HG03439 (cell line): ENCODE measurements around the gene PUM2.
"Not testable (repeated sequence)": the region's sequence is repeated elsewhere in the genome, so short reads cannot be mapped to it uniquely, and the experiment has no call there.

Experiments used
- ATAC-seq: cut with Tn5 transposase; IDR thresholded peaks from one replicate; pipeline ENCODE4 v1.9.1; 2021; ENCODE audit warnings: mild to moderate bottlenecking, moderate library complexity; ENCODE audit not compliant: unreplicated experiment

The PUM2 gene

DNA sequence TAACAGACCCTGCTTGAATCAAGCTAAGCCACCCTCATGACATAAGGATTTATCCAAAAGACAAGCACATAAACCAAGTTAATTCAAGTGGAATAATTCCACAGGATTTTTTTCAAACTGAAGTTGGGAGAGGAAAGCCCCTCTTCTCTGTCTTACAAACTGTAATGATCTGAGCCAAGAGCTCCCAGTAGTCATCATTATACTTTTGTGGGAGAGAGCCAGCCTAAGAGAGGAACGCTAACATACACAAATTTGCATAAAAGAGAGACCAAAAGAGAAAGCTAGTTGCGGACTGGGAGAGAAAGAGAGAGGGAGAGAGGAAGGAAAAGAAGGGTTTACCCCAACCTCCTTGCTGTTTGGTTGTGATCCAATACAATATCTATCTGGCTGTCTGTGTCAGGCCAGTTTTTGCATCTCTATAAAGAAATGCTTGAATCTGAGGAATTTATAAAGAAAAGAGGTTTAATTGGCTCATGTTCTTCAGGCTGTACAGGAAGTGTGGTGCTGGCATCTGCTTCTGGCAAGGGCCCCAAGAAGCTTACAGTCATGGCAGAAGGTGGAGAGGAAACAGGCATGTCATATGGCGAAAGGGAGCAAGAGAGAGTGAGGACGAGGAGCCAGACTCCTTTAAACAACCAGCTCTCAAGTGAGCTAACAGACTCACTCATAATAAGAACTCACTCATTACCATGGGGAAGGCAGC lies 20.8 kb upstream of the PUM2 start:
- no peak for ATAC-seq

DNA sequence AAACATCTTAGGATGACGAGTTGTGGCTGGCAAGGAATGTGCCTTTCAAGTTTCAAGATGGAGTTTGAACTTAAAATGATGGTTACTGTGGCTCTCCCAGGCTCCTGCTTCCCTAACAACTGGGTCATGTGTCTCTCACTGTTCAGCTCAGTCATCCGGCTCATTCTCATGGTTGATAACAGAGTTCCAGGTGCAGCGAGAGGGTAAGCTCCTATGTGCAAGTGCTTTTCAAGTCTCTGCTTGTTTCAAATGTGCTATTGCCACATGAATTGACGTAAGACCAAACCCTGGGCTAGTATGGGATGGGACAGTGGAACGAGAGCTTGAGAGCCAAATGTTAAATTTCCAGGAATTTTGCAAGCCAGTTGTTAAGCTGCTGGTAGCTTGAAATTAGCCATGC lies 19.5 kb upstream of the PUM2 start:
- ATAC-seq = no peak

DNA sequence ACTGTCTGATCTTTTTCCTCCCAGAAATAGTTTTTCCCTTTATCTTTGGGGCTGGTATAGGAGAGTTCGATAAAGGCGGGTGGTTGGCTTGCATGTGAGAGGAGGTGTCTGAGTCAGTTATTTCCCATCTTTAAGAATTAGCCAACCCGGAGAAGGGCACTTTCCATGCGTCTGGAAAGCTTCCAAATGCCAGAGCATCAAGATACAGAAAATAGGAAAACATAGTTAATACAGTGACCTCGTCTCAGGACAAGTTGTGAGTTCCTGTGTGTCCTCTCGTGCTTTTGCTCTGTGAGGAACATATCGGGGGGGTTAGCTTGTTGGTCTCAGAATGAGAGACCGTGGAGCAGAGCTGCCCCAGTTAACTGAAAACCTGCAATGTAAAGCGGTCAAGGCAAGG lies 18.7 kb upstream of the PUM2 start:
- no peak for ATAC-seq

DNA sequence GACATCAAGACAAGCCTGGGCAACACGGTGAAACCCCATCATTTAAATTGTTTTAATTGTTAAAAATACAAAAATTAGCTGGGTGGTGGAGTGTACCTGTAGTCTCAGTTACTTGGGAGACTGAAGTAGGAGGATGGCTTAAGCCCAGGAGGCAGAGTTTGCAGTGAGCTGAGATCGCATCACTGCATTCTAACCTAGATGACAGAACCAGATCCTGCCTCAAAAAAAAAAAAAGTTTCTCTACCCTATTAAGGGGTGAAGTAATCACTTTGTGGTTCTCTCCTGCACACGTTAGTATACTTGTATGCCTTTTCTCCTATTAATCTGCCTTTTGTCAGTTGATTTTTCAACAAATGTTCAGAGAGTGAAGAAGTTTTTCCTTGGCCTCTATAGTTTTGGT lies 18.1 kb upstream of the PUM2 start:
- ATAC-seq = no peak

DNA sequence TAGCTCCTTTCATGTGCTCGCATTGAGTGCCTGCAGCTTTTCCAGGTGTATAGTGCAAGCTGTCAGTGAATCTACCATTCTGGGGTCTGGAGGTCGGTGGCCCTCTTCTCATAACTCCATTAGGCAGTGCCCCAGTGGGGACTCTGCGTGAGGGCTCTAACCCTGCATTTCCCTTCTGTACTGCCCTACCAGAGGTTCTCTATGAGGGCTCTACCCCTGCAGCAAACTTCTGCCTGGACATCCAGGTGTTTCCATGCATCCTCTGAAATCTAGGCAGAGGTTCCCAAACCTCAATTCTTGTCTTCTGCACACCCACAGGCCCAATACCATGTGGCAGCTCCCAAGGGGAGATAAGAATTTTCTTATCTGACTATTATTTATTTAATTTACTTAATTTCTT lies 17.3 kb upstream of the PUM2 start:
- not testable (repeated sequence) for ATAC-seq

DNA sequence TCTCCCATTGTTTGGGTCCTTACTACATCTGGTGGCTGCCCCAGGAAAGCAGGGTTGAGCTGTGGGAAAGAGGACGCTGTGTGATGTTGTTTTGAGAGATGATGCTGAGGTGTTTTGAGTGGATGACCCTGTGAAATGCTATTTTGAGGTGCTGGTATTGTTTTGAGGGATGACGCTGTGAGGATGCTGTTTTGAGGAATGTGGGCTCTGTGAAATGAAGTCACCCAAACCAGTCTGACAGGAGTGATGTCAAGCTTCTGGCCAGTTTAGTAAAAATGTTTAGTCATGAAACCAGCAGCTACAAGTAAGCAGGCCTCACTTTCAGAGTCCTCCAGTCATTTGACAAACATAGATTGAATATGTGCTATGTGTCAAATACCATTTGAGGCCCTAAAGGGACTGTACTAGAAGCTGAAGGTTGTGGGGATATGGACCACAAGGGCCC lies 16.1 kb upstream of the PUM2 start:
- no peak for ATAC-seq

DNA sequence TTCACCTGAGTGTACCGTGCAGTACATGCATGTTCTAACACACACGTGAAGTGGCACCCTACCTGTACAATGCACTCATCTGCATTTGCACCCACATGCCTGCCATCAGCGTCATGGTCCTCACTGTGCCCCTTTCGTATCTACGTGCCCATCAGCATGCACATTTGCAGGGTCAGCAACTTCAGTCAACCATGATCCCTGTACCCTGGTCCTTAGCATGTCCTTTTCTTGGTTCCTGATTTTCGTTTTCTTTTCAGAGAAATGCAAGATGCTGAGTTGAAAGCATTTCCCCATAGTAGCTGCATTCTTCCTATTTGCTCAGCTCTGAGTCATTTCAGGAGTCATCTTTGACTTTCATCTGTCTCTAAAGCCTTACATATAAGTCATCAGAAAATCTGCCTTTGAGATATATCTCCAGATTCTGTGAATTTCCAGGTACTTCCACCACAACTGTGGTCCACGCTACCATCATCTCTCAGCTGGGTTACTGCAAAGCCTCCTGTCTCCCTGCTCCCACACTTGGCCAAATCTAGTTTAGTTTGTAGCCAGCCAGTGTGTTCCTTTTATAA lies 14.7 kb upstream of the PUM2 start:
- ATAC-seq = peak; percentile 92

DNA sequence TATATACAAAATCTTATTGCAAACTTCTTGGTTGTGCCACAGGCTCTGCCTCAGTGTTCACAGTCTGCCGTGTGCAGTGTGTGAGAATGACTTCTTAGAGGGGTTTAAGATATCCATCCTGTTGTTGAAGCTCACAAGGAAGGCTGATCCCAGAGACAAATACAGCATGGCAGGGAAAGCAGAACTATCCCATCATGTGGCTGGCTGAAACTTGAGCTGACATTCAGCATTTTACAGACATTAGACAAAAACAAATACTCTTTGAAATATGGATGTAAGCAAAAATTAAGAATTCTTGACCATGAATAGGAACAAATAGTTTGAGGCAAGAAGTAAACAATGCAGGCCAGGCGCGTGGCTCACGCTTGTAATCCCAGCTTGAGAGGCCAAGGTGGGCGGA lies 12.9 kb upstream of the PUM2 start:
- ATAC-seq = no peak

DNA sequence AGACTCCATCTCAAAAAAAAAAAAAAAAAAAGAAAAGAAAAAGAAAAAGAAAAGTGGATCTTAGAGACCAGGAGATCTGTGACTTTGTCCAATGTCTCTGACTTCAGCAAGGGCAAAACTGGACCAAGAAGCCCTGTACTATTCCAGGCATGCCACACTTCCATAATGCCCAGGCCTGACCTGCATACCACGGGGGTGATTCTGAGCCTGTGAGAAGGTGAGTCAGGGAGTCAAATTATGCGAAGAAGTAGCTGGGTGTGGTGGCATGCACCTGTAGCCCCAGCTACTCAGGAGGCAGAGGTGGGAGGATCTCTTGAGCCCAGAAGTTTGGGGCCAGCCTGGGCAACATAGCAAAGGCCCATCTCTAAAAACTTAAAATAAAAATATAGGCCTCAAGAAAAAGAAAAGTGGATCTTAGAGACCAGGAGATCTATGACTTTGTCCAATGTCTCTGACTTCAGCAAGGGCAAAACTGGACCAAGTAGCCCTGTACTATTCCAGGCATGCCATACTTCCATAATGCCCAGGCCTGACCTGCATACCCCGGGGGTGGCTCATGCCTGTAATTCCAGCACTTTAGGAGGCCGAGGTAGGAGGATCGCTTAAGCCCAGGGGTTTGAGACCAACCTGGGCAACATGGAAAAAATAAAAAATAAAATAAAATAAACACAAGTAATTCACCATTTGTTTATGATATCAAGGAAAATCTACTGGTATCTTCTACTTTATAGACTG lies 12.2 kb upstream of the PUM2 start:
- no peak for ATAC-seq

DNA sequence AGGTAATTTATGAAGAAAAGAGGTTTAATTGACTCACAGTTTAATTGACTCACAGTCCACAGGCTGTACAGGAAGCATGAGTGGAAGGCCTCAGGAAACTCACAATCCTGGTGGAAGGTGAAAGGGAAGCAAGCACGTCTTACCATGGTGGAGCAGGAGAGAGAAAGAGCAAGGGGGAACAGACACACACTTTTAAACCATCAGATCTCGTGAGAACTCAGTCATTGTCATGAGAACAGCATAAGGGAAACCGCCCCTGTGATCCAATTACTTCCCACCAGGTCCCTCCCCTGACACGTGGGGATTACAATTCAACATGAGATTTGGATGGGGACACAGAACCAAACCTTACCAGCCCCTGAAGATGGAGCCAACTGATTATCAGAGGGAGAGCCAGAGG lies 11.2 kb upstream of the PUM2 start:
- no peak for ATAC-seq

DNA sequence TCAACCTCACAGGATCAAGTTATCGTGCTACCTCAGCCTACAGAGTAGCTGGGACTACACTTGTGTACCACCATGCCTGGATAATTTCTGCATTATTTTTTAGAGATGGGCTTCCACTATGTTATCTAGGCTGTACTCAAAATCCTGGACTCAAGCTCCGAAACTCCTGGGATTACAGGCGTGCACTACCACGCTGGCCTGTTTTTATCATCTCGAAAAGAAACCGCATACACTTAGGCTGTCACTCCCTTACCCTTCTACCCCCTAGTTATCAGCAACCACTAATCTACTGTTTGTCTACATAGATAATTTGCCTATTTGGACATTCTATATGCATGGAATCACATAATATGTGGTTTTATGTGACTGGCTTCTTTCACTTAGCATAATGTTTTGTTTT lies 8.5 kb upstream of the PUM2 start:
- no peak for ATAC-seq

DNA sequence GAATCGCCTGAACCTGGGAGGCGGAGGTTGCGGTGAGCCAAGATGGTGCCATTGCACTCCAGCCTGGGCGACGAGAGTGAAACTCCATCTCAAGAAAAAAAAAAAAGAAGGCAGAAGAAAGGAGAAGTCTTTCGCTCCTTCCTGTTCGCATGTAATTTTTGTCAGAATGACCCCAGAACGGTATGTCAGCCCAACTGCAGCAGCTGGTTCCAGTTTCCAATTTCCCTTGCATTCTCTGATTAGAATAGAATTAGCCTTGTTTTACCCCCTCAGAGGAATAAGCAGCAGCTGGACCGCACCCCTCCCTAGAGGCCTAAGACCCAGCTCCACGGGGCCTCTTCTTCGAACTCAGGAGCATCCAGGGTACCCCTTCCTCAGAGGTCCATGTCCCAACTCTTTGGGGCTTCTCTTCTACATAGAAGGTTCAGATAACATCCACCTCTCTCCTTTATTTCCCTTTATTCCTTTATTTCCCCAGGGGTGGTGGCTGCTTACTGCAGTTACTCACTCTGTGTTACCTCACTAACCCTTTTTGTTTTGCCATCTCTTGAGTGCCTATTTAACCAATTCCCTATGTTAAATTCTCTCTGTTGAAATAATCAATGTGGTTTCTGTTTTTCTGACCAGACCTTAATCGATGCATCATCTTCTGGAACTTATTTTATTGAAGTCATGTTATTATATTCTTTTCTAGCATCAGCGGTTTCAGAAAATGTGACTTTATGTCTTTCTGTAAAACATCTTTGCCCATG lies 7.2 kb upstream of the PUM2 start:
- no peak for ATAC-seq

DNA sequence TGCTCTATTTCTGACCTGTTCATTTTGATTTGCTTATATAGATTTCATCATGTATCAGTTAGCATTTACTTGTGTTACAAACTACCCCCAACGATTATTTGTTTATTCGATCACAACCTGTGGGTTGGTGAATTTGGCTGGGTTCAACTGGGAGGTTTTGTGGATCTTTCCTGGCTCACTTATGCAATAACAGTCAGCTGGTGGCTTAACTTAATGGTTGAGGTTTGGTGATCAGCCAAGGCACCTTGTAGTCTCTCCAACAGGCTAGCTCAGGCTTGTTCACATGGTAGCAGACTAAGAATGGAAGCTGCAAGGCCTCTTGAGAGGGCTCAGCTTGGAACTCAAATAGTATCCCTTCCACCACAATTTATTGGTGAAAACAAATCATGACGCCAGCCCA lies 5.4 kb upstream of the PUM2 start:
- no peak for ATAC-seq

DNA sequence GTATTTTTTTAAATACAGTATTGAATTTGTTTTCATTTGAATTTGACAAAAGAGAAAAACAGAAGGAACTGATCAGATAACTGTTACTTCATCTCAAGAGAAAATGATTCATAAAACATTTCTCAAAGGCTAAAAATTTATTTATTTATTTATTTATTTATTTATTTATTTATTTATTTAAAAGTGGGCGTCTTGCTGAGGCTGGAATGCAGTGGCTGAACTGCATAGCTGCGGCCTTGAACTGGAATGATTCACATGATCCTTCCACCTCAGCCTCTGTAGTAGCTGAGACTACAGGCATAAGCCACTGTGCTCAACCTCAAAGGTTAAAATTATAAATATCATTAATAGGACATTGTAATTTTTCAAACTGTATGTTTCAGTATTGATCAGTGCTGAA lies 4.5 kb upstream of the PUM2 start:
- ATAC-seq = no peak

DNA sequence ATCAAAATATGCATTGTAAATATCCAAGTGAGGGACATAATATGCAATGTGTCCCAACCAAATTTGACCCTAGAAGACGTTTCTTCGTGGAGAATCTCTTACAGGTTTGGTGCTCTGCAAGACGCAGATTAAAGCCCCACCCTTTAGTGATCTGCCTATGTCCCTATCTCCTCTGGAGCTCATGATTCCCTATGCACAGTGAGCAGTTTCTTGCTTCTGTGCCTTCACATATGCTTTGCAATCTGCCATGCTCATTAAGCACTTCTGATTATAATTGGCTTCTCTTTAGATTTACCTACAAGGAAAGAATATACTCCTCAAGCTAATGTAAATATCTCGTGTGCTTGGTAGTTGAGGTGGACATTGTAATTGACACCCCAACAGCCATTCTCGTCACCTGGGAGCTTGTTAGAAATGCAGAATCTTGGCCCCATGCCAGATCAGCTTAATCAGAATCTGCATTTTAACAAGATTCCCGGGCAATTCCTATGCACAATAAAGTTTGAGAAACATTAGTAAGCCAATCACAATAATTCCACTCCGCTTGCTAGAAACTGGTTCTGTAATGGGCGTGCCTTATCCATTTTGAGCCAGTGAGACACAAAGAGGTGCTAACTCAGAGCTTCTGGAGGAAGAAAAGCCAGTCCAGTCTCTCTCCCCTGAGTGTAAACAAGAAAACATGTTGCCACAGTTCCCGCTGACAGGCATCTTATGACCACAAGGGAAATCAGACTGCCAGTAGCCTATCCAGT lies 2.8 kb upstream of the PUM2 start:
- no peak for ATAC-seq

DNA sequence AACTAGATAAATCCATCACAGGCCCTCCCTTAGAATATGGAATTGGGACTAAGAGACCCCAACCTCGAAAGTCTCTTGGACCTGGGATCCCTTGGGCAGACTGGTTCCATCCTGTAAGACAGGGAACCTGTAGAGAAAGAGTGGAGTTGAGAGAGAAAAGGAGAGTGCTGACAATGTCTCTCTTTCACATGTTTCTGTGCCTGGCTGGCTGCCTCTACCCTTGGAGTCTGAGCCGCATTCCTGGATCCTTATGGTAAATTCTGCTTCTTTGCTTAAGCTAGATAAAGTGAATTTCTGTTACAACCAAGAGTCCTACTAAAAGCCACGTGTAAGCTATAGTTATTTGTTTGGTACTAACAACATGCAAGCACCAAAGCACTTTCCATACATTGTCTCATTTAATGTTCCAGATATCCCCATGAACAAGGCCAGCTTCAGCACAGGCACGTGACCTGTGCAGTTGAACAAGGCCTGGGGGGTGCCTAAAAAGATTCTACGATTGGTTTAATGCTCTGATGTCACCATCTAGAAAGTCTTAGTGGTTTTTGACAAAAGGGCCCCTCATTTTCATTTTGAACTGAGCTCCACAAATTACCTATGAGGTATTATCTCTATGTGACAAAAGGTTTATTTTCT lies 2.1 kb upstream of the PUM2 start:
- ATAC-seq = no peak

DNA sequence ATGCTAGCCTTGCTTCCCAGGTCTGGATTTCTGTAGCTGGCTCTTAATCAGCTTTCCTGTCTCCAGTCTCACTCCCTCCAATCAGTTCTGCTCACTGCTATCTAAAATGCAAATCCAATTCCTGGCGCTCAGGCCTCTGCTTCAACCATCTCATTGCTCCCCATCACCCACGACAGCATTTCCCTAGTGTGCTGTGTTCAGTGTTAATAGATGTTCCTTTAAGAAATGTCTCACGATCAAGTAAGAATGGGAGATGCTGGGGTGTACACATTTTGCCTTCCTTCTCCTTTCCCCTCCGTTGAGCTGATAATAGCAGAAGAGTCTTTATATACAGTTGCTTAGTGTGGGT lies 1.6 kb upstream of the PUM2 start:
- ATAC-seq = no peak

DNA sequence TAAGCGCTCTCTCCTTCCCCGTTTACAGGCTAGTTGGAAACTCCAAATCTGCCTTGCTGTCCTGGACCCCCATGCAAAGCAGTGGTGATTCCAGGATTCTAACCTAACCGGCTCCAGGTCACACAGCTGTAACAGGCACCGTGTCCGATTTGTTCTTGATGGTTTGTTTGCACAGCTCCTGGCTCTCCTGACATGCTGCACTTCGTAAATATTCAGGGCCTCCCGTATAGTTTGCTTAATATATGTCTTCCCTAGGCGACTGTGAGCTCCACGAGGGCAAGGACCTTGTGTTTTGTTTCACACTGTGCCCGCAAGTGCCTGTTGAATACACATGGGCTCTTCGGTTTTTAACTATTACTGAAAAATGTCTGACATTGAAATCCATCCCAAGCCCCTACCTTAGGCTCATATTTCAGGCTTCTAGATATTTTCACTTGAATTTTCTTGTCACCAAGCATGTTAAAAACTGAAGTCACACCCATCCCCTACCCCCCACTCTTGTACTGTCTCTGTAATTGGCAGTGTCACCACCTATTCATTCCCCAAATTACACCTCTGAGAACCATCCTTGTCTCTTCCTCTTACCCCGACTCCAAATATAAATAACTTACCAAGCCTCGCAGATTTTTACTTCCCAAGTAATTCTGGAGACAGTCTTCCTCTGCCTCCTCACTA lies 1.0 kb upstream of the PUM2 start:
- ATAC-seq = no peak

DNA sequence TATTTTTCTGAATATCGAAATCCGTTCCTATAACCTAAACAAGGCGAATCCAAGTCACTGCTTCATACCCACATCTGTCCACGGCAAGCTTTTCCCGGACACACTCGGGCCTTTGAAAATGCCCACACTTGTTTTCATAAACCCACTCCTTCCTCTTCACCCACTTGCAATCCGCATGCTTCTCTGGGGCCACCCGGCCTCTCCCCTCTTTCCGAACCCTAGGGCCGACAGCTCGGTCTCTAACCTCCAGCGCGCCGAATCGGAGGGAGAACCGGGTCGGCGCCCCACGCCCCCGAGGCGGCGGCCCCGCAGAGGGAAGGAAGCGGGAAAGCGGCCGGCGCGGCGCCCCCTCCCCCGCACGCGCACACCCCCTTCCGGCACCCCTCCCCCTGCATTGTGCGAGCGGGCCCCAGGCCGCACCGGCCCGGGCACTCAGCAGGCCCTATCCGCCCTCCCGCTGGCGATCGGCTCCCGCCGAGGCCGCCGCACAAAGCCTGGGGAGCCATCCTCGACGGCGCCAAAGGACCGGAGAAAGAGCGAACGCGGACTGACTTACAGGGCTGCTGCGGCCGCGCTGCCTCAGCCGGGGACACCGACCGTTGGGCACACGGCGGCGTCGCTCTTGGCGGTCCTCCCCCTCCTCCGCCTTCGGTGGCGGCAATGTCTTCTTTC lies 467 bp downstream of the PUM2 start:
- peak; percentile 30 for ATAC-seq
